OCI-LY1 (cell line): ENCODE results near the gene PDE8A.
A peak's percentile ranks its signal among the peaks of the same experiment; 100 is the strongest.

Experiments used
- H2AFZ ChIP-seq: fragments of 200-600 bp; sonication (generic), shearing (Covaris generic); 2 replicates; pipeline ENCODE4 v1.6.0; 2014; ENCODE audit warnings: antibody characterized with exemption, mild to moderate bottlenecking, low read length
- H3F3A ChIP-seq: fragments of 200-600 bp; sonication (generic), shearing (Covaris generic); 2 replicates; pipeline ENCODE4 v1.6.0; 2014; ENCODE audit warnings: mild to moderate bottlenecking, antibody characterized with exemption, low read length, moderate library complexity; ENCODE audit not compliant: insufficient read depth
- H3K27ac ChIP-seq: fragments of 200-600 bp; sonication (generic); 2 replicates; pipeline ENCODE4 v1.5.1; 2014; ENCODE audit warnings: low read length, mixed run types, mild to moderate bottlenecking, low read depth; ENCODE audit not compliant: poor library complexity, severe bottlenecking
- H3K27me3 ChIP-seq: fragments of 200-600 bp; sonication (generic); 2 replicates; pipeline ENCODE4 v1.6.0; 2014; ENCODE audit warnings: antibody characterized with exemption, mild to moderate bottlenecking, low read length, moderate library complexity; ENCODE audit not compliant: insufficient read depth
- H3K36me3 ChIP-seq: fragments of 200-600 bp; sonication (generic); 2 replicates; pipeline ENCODE4 v1.6.1; 2014; ENCODE audit warnings: mild to moderate bottlenecking, antibody characterized with exemption, low read length, moderate library complexity, mixed read lengths; ENCODE audit not compliant: insufficient read depth
- H3K4me1 ChIP-seq: fragments of 200-600 bp; sonication (generic); 2 replicates; pipeline ENCODE4 v1.5.1; 2014; ENCODE audit warnings: mild to moderate bottlenecking, low read length, moderate library complexity; ENCODE audit not compliant: insufficient read depth, severe bottlenecking
- H3K4me2 ChIP-seq: fragments of 200-600 bp; sonication (generic), shearing (Covaris generic); 2 replicates; pipeline ENCODE4 v1.6.1; 2014; ENCODE audit warnings: low read length
- H3K4me3 ChIP-seq: fragments of 200-600 bp; sonication (generic); 2 replicates; pipeline ENCODE4 v1.5.1; 2014; ENCODE audit warnings: low read length, low read depth, mild to moderate bottlenecking, mixed read lengths; ENCODE audit not compliant: poor library complexity, severe bottlenecking
- H3K79me2 ChIP-seq: fragments of 200-600 bp; shearing (Covaris generic); 2 replicates; pipeline ENCODE4 v1.6.1; 2016; ENCODE audit warnings: mixed run types, low read length, mixed read lengths; ENCODE audit not compliant: insufficient read depth
- H3K9ac ChIP-seq: fragments of 200-600 bp; sonication (generic), shearing (Covaris generic); 2 replicates; pipeline ENCODE4 v1.6.1; 2014; ENCODE audit warnings: mild to moderate bottlenecking, low read length, mixed read lengths
- H3K9me2 ChIP-seq: fragments of 200-600 bp; sonication (generic), shearing (Covaris generic); 2 replicates; pipeline ENCODE4 v1.6.1; 2014; ENCODE audit warnings: low read depth, mild to moderate bottlenecking, low read length, mixed read lengths
- H3K9me3 ChIP-seq: fragments of 200-600 bp; shearing (Covaris generic); 2 replicates; pipeline ENCODE4 v1.6.1; 2014; ENCODE audit warnings: low read length, mixed read lengths
- H4K20me1 ChIP-seq: fragments of 200-600 bp; sonication (generic), shearing (Covaris generic); 2 replicates; pipeline ENCODE4 v1.6.0; 2016; ENCODE audit warnings: mild to moderate bottlenecking, low read length; ENCODE audit not compliant: insufficient read depth
- EZH2 ChIP-seq: fragments of 200-600 bp; sonication (generic), shearing (Covaris generic); IDR thresholded peaks from 2 replicates; pipeline ENCODE4 v1.8.0; 2017; ENCODE audit warnings: borderline replicate concordance, mixed run types, mild to moderate bottlenecking, antibody characterized with exemption, low read length, moderate library complexity, mixed read lengths
- TF ChIP-seq, protein P1 (sequence below): fragments of 200-600 bp; sonication (generic), shearing (Covaris generic); IDR thresholded peaks from 2 replicates; pipeline ENCODE4 v1.5.1; 2017; ENCODE audit warnings: mild to moderate bottlenecking, antibody characterized with exemption, low read length, moderate library complexity, mixed read lengths

The PDE8A gene, protein sequence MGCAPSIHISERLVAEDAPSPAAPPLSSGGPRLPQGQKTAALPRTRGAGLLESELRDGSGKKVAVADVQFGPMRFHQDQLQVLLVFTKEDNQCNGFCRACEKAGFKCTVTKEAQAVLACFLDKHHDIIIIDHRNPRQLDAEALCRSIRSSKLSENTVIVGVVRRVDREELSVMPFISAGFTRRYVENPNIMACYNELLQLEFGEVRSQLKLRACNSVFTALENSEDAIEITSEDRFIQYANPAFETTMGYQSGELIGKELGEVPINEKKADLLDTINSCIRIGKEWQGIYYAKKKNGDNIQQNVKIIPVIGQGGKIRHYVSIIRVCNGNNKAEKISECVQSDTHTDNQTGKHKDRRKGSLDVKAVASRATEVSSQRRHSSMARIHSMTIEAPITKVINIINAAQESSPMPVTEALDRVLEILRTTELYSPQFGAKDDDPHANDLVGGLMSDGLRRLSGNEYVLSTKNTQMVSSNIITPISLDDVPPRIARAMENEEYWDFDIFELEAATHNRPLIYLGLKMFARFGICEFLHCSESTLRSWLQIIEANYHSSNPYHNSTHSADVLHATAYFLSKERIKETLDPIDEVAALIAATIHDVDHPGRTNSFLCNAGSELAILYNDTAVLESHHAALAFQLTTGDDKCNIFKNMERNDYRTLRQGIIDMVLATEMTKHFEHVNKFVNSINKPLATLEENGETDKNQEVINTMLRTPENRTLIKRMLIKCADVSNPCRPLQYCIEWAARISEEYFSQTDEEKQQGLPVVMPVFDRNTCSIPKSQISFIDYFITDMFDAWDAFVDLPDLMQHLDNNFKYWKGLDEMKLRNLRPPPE

DNA sequence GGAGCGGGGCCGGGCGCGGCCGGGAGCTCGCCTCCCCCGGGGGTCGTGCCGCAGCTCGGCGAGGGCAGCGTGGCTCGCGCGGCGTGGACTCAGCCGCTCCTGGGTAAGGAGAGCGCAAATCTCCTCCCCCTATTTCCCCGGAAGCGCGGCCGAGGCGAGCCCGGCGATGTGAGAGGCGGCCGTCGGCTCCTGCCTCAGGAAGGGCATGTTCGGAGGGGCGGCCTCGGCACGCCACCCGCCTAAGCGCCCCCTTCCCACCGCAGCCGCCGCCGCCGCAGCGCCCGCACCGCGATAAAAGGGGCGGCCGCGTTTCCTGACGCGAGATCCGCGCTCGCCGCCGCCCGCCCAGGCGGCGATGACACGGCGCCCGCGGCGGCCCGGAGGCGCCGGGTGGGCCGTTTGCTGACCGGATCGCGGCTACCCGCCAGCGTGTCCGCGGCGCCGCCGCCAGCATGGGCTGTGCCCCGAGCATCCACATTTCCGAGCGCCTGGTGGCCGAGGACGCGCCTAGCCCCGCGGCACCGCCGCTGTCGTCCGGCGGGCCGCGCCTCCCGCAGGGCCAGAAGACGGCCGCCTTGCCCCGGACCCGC, at the start of gene PDE8A:
TSS of gene PDE8A (plus strand) at position 146 of the 590 bp plus-strand sequence. CDS start at position 453, 307 bp downstream.
- Histone ChIP-seq H3K9ac (peak within 1 kb of the TSS; percentile 65), H3K27me3 (peaks cover 12% of the 10 kb centered on the region; the same call in 1 of the 2 replicates), H4K20me1 (no peaks in the 10 kb centered on the region), H3K4me2 (peak within 1 kb of the TSS; percentile 83), H3K79me2 (no peaks in the 10 kb centered on the region), H2AFZ (peak within 1 kb of the TSS; percentile 73; the same call in 1 of the 2 replicates), H3K27ac (no peak within 1 kb of the TSS), H3K9me3 (no peaks in the 10 kb centered on the region), H3K4me1 (peaks cover 15% of the 10 kb centered on the region), H3K9me2 (no peaks in the 10 kb centered on the region), H3K4me3 (peak within 1 kb of the TSS; percentile 71), H3K36me3 (no peaks in the 10 kb centered on the region), H3F3A (no peaks in the 10 kb centered on the region)
- no peak for TF ChIP-seq EZH2
- TF ChIP-seq, protein P1, sequence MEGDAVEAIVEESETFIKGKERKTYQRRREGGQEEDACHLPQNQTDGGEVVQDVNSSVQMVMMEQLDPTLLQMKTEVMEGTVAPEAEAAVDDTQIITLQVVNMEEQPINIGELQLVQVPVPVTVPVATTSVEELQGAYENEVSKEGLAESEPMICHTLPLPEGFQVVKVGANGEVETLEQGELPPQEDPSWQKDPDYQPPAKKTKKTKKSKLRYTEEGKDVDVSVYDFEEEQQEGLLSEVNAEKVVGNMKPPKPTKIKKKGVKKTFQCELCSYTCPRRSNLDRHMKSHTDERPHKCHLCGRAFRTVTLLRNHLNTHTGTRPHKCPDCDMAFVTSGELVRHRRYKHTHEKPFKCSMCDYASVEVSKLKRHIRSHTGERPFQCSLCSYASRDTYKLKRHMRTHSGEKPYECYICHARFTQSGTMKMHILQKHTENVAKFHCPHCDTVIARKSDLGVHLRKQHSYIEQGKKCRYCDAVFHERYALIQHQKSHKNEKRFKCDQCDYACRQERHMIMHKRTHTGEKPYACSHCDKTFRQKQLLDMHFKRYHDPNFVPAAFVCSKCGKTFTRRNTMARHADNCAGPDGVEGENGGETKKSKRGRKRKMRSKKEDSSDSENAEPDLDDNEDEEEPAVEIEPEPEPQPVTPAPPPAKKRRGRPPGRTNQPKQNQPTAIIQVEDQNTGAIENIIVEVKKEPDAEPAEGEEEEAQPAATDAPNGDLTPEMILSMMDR, result no peak

DNA sequence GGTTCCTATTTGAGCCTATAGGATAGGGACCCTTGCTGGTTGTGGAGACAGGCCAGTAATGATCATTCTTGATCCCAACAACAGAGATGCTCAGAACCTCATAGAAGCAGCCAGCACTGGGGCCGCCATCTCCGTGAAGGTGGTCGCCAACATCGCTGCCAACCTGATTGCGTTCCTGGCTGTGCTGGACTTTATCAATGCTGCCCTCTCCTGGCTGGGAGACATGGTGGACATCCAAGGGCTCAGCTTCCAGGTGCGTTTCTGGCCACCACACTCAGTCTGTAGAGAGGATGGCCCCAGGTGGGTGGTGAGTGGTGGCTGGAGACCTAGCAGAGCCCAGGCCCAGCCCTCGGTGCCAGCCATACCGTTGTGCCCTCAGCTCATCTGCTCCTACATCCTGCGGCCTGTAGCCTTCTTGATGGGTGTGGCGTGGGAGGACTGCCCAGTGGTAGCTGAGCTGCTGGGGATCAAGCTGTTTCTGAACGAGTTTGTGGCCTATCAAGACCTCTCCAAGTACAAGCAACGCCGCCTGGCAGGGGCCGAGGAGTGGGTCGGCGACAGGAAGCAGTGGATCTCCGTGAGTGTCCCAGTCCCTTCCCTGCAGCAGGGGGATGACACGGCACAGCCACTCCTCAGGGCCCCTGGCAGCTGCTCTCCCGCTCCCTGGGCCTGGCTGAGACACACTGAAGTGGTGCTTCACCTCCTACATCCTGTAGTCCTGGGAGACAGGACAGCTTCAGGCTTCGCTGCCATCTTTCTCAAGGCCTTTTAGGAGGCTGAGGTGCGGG, 46.5 kb upstream of the PDE8A start:
- H3K9me2 ChIP-seq, result no peaks in the 10 kb centered on the region
- H3K4me3 ChIP-seq, result no peak overlapping the region
- no peaks in the 10 kb centered on the region for H3K36me3 ChIP-seq
- no peaks in the 10 kb centered on the region for H3K9me3 ChIP-seq
- no peaks in the 10 kb centered on the region for H3F3A ChIP-seq
- no peak overlapping the region for H3K27ac ChIP-seq
- H3K27me3 ChIP-seq, result no peaks in the 10 kb centered on the region
- H3K79me2 ChIP-seq, result no peaks in the 10 kb centered on the region
- H3K4me1 ChIP-seq, result no peaks in the 10 kb centered on the region
- no peak overlapping the region for H3K9ac ChIP-seq
- H3K4me2 ChIP-seq, result no peak overlapping the region
- no peaks in the 10 kb centered on the region for H4K20me1 ChIP-seq
- no peak overlapping the region for H2AFZ ChIP-seq
- TF ChIP-seq, protein P1, result no peak
- no peak for TF ChIP-seq EZH2

DNA sequence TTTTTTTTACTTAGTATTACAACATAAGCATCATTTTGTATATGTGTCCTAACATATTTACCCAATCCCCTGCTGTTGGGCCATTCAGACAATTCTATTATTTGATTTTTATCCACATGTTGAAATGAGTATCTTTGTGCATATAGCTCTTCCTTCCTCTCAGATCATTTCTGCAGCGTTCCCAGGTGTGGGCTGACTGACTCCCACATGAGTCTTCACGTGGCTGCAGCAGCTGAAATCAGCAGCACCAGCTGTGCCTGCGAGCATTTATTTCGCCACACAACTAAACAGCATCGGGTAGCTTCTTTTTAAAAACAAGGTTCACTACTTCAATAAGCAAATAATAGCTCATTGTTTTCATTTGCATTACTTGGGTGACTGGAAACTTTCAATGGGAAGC, 44.5 kb upstream of the PDE8A start:
- Histone ChIP-seq H3K27me3 (no peaks in the 10 kb centered on the region), H3K9me3 (no peaks in the 10 kb centered on the region), H3K9me2 (no peaks in the 10 kb centered on the region), H3K79me2 (no peaks in the 10 kb centered on the region), H3K9ac (no peak overlapping the region), H3K36me3 (no peaks in the 10 kb centered on the region), H3F3A (no peaks in the 10 kb centered on the region), H3K4me1 (no peaks in the 10 kb centered on the region), H2AFZ (no peak overlapping the region), H4K20me1 (no peaks in the 10 kb centered on the region), H3K27ac (no peak overlapping the region), H3K4me3 (no peak overlapping the region), H3K4me2 (no peak overlapping the region)
- no peak for TF ChIP-seq EZH2
- TF ChIP-seq, protein P1, result no peak
